HG03139 (cell line): ENCODE measurements around the gene NKAIN2.

Experiments used
- ATAC-seq: cut with Tn5 transposase; IDR thresholded peaks from one replicate; pipeline ENCODE4 v1.9.1; 2021; ENCODE audit not compliant: unreplicated experiment

The NKAIN2 gene

DNA sequence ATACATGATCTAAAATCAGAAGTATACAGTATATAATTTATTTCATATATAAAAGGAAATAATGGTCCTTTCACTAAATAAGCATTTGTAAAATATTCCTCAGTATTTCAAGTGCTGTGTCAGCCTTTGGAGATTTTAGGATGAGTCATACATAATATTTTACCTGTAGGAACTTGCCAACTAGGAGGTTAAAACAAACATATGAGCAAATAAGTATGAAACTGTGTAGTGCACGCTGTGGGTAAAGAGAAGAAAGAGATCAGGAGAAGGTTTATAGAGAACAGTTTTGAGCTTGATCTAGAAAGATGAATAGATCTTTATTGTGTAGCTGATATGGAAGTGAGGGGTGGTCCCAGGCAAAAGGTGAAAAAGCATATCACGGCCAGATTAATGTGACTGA is 988.7 kb downstream of the NKAIN2 start:
- ATAC-seq: no peak

DNA sequence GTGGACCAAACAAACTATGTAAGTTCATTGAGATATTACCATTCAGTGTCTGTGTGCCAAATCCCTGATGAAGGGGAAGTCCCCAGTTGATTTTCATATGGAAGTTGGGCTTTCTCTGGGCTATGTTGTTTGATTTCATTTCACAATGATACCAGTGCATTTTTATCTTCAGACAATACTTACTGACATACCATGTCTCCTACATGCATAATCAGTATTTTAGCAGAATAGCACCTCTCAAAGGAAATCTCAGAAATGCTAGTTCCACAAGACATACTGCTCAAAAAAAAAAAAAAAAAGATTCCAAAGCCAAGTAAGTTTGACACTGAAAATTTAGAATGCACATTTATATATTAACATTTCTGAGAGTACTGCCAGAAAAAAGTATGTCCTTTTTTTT is 989.7 kb downstream of the NKAIN2 start:
- no peak for ATAC-seq

DNA sequence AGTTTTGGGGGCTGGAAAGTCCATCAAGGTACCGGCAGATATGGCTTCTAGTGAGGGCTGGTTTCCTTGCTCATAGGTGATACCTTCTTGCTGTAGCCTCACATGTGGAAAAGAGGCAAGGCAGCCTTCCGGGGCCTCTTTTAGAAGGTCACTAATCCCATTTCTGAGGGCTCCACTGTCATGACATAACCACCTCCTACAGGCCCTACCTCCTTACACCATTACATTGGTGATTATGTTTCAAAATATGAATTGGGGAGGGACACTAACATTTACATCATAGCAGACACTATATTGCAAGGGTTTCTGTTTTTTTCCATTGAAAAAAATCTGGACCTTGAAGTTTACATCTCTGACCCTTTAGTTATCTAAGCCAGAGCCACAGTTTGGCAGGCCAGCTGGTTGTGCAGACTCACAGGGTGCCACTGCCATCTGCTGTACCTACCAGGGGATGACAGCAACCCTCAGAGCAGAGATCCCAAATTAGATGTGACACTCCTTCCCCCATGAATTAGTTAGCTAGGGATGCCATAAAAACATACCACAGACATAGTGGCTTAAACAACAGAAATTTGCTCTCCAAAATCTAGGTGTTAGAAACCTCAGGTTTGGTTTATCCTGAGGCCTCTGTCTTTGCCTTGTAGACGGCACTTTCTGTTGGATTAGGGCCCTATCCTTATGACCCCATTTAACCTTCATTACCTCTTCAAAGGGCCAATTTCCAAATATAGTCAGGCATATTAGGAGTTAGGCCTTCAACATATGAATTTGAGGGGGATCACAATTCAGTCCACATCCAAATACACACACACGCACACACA is 992.2 kb downstream of the NKAIN2 start:
- ATAC-seq: no peak

DNA sequence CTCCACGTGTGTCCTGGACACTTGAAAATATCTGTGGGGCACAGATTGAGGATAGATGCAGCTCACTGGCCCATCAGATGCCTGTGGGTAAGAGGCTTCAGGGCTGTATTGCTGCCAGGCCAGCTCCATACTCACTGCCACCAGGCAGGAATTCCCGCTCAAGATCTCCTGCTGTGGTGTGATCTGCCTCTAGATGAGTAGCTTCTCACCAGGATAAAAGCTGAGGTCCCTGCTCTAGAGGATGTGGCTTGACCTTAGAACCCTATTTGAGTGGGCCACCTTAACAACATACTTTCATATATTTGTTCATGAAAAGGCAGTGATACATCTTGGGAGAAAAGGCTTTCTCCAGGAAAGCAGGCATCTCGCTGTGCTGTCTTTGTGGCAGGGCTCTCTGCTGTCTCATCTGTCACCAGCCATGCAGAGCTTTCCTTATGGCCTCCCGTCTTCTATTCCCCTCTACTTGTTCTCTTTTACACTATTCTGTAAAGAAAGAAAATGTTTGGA is 992.9 kb downstream of the NKAIN2 start:
- no peak for ATAC-seq

DNA sequence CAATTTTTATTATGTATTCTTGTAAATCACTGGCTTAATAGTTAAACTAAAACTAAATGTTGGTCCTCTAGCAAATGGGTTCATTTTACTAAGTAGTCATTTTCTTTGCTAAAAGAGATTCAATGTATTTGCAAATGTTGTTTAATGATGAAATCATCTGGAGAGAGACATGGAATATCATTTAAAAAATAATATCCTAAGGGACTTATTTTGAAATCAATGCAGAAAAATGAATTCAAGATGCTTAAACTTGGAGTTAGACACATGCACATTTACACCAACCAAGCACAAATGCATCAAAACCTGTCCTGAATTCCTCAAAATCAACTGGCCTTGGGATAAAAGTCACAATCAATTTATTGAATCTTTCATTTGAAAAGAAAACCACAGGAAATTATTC is 993.6 kb downstream of the NKAIN2 start:
- no peak for ATAC-seq

DNA sequence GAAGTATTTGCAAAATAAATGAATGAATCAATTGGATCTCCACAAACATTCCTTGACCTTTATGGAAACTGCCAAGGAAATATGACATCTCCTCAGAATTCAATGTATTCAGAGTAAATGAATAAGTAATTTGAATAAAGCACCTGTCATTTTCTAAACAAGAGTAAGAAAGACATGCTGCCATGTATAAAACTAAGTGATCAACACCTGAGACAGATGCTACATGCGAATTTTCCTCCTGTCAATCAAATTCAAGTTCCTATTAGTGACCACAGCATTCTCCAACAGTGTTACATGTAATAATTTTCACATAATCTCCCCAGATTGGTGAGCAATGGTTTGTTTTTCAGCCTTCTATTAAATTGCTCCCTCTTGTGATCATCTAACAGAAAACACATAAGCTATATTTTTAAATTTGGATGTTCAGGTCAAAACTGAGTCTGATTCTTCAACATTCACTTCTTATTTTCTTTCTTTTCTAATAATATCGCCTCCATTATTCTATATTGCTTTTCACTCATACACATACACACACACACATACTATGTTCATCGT is 995.4 kb downstream of the NKAIN2 start:
- ATAC-seq: no peak

DNA sequence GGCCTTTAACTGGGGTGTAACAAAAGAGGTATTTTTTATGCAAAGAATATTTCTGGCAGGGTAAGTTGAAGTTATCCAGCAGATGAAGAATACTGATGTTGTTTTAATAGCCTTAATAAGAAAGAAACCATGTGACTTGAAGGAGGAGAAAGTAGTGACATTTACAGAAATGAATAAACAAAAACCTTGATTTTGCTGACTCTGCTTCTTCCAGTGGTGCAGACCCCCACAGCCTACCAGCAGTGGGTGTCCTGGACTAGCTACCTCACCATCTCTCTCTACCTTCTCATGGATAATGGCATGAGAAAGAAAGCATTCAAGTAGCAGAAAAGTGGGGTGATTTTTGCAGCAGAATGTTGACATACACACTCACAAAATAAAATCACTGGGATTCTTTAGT is 996.0 kb downstream of the NKAIN2 start:
- no peak for ATAC-seq

DNA sequence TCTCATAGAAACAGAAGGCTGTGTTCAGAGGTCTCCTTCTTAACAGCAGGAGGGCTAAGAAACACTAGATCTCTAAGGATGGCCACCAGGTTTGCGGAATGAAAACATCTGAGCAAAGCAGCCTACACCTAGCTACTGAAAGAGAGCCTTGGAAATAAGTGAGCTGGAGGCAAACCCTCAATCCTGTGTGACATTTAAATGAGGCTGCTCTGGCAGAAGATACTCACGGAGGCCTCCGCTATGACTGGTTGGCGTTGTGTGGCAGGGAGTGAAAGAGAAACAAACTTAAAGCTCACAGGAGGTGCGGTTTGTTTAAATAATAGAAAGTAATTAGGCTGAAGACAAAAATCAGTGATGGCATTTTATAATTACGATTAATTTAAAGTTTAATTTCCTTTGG is 996.6 kb downstream of the NKAIN2 start:
- ATAC-seq: no peak

DNA sequence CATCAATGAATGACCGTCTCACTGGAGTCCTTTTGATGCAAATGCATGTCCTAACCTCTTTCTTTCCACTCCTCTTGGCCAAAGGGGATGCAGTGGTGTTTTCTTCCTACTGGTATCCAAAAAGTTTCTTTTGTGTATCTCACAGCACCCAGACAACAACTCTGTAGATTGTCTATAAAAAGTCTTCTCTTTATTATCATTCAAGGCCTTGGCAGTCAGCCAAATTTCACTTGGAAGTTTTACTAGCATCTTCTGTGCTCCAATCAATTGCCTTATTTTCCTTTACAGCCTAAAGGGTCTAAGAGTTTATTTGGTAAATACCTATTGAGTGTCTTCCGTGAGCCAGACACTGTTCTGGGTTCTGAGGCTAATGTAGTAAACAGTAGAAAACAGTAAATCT is 1008.4 kb downstream of the NKAIN2 start:
- ATAC-seq: no peak

DNA sequence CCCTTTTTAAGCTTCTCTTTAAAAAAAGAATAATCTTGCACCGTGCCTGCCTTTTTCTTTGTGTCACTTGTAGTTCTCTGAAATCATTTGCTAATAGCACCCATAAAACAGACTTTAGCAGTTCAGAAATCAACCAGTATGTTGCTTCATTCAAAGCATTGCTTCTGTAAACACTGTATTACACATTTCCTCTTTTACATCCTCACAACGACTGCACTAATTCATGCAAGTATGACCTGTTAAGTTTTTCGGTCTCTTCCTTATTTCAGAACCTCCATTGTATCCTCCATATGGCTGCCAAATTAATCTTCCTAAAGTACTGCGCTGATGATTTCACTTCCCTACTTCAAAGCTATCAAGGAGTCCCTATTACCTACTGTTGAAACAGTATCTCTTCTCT is 1015.7 kb downstream of the NKAIN2 start:
- ATAC-seq: no peak

DNA sequence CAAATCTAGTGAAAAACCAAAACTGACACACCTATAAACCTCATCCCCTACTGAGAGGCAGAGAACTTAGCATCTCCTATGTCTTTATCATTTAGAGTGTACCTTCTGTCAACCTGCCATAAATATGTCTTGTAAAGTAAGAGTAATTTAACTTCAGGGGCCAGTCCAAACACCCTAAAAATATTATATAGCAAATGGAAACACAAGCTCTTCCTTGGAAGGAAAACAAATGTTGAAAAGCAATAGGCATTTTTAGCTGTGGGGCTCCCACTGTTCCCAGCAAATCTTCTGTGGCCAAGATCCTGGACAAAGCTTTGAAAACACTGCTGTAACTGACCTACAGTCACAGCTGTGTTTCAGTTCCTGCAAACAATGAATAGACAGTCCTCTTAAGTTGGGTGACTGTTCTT is 1018.5 kb downstream of the NKAIN2 start:
- ATAC-seq: no peak

DNA sequence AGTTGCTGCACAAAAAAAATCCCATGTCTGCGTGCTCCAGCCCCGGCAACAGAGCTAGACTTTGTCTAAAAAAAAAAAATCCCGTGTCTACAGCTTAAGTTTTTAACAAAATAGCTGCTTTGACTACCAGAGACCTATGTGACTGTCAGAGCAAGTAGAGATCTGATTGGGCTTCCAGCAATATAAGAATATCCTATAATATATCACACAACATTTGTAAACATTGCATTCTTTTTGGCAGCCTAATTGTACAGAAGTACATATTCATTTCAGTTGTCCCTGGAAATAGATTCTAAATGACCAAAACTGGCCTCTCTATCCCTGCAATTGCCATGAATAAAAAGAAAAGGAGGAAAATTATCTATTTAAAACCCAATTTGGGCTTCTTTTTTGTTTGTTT is 1019.1 kb downstream of the NKAIN2 start:
- no peak for ATAC-seq

DNA sequence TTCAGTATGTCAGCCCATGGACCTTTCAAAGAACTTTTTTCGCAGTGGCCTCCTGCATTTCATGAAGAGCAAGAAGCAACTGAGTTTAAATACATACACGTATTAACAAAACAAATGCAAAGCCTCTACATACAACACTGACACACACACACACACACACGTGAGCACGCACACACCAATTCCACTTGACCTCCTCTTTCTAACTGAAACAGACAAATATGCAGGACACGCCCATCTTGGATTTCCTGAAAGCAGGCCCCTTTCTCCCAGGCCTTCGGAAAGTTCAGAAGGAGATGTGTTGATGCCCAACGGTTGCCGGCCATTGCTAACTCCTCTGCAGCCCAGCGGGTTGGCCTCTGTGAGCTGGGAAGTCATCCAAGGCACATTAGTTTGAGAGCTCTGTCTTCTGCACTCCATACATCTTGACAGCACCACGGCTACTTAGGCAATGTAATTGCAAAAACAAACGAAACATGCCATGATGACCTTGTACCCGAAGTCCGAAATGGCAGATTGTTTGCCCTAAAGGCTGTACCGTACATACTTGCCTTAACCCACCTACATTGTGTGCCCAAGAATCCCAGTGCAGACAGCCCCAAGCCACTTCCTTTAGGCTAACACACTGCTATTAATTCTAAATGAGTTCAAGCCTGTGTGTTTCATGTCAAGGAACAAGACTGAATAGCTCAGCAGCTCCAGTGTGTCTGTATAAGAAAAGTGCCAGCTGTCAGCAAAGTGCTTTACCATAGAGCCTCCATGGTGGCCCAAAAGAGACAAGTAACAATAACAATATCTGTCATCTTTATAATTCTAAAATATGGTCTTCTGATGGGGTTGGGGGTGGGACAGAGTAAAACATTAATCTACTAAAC is 1019.8 kb downstream of the NKAIN2 start:
- no peak for ATAC-seq

DNA sequence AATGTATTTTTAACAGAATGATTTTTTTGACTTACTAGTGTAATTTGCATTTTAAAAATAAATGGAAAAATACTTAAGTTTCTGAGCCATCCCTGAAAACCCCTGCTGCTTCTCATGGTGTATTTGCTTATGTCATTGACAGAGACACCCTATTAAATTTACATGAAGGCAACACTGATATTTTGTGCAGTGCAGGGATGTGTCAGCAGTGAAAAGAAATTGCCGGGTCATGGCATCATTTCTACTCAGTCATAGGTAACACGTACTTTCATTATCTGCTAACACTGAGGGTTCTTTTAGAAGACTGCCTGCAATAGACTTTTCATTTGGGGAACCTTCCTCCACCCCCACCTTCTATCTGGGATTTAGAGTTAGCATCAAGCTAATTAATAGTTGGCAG is 1021.9 kb downstream of the NKAIN2 start:
- no peak for ATAC-seq

DNA sequence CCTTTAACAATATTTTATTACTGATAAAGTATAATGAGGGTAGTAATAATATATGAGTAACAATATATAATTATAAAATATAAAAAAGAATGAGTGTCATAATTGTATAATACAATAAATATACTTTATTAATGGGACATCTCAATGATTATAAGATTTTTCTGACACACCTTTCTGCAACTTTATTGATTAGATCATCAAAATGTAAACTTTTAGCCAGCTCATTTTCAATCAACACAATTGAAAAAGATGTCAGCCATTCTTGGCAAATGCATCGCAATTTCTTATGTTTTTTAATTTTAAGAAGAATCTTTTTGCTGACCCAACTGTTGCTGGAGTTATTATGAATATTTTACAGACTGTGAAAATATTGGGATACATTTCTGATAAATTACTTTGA is 1026.2 kb downstream of the NKAIN2 start:
- ATAC-seq: no peak

DNA sequence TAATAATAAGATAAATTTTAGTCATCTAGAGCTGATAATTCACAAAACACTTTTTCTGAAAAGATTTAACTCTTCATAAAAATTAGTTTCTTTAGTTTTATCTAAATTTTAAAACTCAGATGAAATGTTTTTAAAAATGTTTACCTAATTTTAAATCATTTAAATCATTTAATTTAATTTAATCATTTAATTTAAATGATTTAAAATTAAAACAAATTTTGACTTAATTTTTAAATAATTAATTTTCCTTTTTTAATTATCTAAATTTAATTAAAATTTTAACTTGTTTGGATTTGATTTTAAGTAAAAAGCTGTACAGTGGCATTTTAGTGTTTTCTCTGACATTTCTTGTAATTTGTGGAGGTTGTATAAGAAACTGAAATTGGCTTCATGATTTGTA is 1026.8 kb downstream of the NKAIN2 start:
- ATAC-seq: no peak

DNA sequence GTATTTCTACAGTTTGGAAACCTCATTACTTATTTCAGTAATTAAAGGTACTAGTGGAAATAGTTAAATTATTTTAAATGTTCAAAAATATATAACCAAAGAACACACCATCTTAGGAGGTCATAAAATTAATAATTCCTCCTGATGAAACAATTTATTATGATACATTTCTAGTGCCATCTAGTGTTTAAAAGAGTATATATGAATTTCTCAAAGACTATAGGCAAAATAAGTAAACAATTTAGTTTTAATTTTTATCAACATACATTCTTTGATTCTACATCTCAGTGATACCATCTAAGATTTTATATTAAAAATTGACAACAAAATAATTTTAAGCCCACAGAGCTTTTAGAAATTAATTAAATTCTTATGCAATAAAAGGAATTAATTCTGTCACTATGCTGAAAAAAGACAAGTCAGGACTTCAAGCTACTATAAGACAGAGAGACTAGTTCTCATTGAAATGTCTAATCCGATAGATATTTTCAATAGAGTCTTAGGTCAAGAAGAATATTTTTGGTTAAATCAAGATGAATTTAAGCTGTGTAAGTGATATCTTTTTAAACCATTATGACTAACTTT is 1050.8 kb downstream of the NKAIN2 start:
- ATAC-seq: no peak

DNA sequence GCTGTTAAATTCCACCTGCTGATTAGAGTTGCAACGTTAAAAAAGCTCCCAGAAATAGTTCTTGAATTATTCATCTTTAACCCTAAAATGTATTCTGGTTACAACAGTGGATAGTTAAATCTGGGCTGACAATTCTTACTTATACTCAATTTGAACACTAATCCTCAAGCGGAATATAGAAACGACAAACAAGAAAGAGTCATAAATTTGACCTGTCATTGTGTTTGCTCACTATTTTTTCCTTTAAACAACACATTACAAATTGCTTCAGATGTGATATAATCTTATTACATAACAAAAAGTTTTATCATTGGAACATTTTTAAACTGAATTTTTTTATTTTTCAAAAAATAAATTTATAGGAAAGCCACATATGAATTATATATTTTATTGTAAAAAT is 1054.1 kb downstream of the NKAIN2 start:
- no peak for ATAC-seq

DNA sequence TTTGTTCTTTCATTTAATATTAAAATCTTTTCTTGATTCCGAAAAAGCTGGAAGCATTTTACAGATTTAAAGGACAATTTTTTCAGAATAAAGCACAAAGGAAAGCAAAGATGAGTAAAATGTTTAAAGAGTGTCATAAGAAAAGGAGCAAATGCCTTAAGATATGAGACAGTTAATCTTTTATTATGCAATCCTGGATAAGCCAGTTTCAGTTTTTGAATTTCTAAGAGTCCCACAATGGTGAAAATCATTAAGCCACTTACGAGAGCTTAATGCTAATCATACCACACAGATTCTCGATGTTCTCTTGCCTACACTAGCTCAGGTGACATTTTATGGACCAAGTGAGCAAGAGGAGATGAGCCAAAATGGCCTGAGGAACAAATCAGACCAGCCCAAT is 1054.9 kb downstream of the NKAIN2 start:
- ATAC-seq: no peak

DNA sequence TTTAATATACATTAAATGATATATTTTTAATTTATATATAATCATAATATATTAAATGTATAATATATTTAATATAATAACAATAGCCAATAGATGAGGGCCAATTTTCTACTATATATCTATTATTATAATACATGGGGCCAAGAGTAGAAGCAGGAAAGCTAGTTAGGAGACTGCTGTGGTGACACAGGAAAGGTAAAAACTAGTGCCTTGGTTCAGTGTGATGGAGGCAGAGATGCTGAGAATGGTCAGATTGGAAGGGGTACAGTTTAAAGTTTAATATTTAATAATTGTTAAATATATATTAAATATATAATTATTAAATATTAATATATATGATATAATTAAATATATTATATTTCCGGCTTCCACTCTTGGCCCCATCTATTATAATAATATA is 1055.7 kb downstream of the NKAIN2 start:
- no peak for ATAC-seq

DNA sequence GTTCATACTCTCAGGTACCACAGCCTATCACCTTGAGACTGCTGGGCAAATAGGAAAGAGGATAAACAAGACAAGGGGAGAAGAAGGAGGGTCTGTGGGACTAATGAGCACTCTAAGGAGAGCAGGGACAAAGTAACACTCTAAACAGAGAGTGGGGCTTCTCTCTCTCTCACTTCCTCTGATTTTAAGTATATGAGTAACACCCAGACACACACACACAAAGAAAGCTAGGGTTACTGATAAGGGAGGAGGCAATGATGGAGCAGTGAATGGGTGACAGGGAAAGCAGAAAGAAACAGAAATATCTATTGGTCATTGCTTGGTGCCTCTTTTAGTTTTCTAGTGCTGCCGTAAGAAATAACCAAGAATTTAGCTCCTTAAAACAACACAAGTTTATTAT is 1062.4 kb downstream of the NKAIN2 start:
- no peak for ATAC-seq
